KOPT-K1 (cell line): ENCODE data around the gene OSBP2.

Experiments
- H3K27ac ChIP-seq: fragments of 200-600 bp; sonication (generic); 2 replicates; pipeline ENCODE4 v1.5.1; 2016; ENCODE audit warnings: antibody characterized with exemption, mild to moderate bottlenecking, low read depth, low read length; ENCODE audit not compliant: poor library complexity, severe bottlenecking
- H3K36me3 ChIP-seq: fragments of 200-600 bp; sonication (generic); 2 replicates; pipeline ENCODE4 v1.5.1; 2017; ENCODE audit warnings: antibody characterized with exemption, mild to moderate bottlenecking, low read length, moderate library complexity; ENCODE audit not compliant: insufficient read depth
- H3K9me3 ChIP-seq: fragments of 200-600 bp; sonication (generic); 2 replicates; pipeline ENCODE4 v1.5.1; 2017; ENCODE audit warnings: antibody characterized with exemption, low read length, mild to moderate bottlenecking; ENCODE audit not compliant: insufficient read depth, poor library complexity, severe bottlenecking

OSBP2 gene

GRCh38 chr22:30838111-30838510, 143.4 kb downstream of the OSBP2 start:
- Histone ChIP-seq H3K36me3 (no peaks in the 10 kb centered on the region), H3K27ac (no peak overlapping the region)

GRCh38 chr22:30841273-30841672, 146.6 kb downstream of the OSBP2 start:
- no peak overlapping the region for H3K27ac ChIP-seq
- peaks cover 11% of the 10 kb centered on the region for H3K9me3 ChIP-seq
- no peaks in the 10 kb centered on the region for H3K36me3 ChIP-seq

More at GRCh38 chr22:30838111-30838510, 143.4 kb downstream of the OSBP2 start:
- H3K9me3 ChIP-seq: peaks cover 11% of the 10 kb centered on the region

DNA sequence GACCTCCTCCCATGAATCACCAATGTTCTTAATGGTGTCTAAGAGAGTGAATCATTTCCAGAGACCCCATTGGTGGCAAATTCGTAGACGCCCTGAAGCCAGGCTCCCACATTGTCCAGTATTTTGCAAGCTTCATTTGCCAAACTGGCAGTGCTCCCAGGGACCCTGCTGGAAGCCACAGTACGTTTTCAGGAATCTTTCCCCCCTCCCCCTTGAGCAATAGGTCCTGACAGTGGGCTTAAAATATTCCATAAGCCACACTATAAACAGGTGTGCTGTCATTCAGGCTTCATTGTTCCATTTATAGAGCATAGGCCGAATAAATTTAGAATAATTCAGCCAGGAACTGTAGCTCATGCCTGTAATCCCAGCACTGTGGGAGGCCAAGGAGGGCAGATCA, 148.6 kb downstream of the OSBP2 start:
- H3K27ac ChIP-seq: no peak overlapping the region
- H3K36me3 ChIP-seq: no peaks in the 10 kb centered on the region
- peaks cover 10% of the 10 kb centered on the region for H3K9me3 ChIP-seq

DNA sequence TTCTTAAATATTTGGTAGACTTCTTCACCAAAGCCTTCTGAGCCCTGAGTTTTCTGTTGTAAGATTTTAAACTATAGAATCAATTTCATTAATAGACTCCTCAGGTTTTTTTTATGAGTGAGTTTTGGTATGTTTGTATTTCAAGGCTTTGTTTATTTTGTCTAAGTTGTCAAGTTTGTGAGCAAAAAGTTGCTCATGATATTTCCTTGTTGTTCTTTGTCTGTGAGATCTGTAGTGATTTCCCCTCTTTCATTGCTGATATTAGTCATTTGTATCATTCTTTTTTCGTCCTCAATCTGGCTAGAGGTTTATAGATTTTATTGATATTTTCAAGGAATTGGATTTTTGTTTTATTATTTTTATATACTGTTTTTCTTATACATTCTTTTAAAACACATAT, 152.9 kb downstream of the OSBP2 start:
- Histone ChIP-seq H3K9me3 (peaks cover 7% of the 10 kb centered on the region), H3K27ac (no peak overlapping the region), H3K36me3 (no peaks in the 10 kb centered on the region)

DNA sequence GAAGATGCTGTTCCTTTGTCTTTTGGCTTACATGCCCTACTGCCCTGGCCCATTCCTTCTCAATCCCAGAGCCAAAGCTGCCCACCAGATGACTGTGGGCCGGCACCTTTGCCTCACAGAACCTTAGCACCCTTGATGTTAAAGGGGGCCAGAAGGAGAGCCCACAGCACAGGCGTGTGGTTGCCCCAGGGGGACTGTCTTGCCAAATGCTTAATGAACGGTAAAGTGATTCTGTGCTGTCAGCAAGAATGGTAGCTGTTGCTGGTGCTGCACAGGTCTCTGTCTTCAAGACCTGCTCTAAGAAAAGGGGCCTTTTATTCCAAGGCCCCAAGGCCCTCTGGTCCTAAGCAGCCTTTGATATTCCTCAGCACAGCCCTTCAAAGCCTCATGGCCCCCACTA, 160.6 kb downstream of the OSBP2 start:
- Histone ChIP-seq H3K36me3 (no peaks in the 10 kb centered on the region), H3K9me3 (no peaks in the 10 kb centered on the region), H3K27ac (no peak overlapping the region)

DNA sequence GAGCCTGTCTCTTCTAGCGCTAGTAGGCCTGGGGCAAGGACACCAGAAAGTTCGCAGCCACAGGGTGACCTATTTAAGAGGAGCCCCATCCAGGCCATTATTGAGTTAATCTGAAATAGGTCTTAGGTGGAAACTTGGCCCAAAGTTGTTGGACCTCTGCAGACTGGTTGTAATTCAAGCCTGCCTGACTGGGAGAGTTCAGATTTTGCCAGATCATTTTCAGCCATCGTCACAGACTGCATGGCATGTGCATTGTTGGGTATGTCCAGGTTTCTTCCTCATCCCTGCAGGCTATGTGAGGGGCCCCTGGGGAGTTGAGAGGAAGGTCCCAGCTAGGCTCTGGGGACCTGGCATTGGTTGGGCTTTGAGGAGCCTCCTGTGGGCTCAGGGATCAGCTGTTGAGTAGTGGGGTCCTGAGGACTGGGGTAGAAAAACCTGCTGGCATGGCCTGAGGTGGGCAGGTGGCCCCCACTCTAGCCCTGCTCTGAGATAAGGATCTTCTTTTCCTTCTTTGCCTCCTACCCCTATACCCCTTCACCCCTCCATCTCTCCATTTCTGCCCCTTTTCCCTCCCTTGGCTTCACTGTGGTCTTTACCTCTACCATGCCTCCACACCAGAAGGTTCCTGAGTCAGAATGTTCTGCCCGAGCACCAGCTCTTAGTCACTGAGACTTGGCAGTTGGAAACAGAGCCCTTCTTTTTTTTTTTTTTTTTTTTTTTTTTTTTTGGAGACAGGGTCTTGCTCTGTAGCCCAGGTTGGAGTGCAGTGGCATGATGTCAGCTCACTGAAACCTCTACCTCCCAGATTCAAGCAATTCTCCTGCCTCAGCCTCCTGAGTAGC, 161.2 kb downstream of the OSBP2 start:
- no peaks in the 10 kb centered on the region for H3K9me3 ChIP-seq
- no peak overlapping the region for H3K27ac ChIP-seq
- H3K36me3 ChIP-seq: no peaks in the 10 kb centered on the region

- H3K36me3 ChIP-seq: no peaks in the 10 kb centered on the region
- H3K27ac ChIP-seq: no peak overlapping the region
- H3K9me3 ChIP-seq: no peaks in the 10 kb centered on the region
These were observed 162.2 kb downstream of the OSBP2 start for GRCh38 chr22:30856741-30857502.

DNA sequence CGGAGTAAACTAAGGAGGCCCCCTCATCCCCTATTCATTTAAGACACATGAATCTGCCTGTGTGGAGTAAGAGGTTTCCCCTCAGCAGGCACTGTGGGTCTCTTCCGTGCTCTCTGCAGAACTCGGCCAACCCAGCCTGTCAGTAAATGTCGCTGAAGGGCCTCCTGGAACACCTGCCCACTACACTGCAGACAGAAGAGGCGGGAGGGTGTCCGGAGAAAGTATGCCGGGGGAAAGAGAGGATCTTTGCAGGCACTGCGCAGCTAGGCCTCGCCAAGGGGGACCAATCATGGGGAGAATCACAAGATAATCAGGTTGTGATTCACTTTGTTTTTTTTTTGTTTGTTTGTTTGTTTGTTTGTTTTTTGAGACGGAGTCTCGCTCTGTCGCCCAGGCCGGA, 163.1 kb downstream of the OSBP2 start:
- Histone ChIP-seq H3K27ac (no peak overlapping the region), H3K36me3 (no peaks in the 10 kb centered on the region), H3K9me3 (no peaks in the 10 kb centered on the region)

GRCh38 chr22:30858976-30859713, 164.5 kb downstream of the OSBP2 start:
- H3K36me3 ChIP-seq: no peaks in the 10 kb centered on the region
- H3K9me3 ChIP-seq: no peaks in the 10 kb centered on the region
- H3K27ac ChIP-seq: peak overlapping the region; percentile 71

DNA sequence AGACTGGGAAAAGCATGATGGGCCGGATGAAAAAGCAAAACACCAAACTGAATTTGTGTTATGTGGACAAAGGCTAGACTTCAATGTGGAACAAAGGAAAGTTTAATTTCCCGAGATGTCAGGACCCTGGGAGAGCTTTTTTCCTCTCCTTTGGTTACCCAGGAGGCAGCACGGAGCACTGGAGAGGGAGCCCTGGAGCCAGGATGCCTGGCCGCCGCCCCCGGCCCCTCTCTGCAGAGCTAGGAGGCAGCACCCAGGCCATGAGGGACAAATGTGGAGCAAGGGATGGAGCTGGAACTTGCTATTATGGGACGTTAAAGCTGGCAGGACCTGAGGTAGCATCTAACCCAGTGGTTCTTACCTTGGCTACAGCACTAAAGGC, 165.0 kb downstream of the OSBP2 start:
- Histone ChIP-seq H3K36me3 (no peaks in the 10 kb centered on the region), H3K9me3 (no peaks in the 10 kb centered on the region), H3K27ac (peak overlapping the region; percentile 71)

DNA sequence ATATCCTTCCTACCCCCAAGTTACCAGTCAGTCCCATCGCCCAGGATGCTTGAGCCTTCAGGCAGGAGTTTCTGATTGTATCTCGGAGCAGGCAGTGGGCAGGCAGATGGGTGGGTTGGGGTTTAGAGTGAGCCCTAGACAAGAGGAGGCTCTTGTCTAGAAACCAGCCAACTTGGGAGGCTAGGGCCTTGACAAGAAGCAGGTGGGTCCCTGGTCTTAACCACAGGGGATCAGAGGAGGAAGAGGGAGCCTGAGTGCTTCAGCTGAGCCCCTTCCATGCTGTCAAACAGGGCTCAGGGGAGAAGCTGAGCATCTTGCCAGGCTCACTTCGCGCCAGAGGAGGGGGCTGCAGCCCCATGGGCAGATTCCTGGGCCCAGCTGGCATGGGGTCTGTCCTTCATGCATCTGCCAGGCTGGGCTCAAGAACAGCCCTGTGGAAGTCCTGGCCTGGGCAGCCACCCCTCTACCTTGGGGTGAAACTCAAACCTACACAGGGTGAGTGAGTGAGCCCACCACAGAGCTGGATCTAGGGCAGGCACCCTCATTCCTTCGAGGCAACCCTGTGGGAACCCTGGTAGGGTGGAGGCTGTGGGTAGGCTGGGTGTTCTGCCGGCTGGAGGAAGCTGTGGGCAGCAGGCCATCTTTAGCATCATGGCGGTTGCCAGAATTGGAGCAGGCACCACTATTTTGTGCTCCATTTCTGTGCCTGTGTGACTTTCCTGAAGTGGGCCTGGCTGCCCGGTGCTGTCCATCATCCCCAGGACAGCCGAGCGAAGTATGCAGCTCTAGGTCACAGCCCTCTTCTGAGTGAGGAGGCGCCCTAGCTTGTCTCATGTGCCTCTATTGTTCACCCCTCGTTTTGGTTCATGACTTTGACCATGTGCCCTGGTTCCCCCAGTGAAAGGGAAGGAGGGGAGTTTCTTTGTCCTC, 165.8 kb downstream of the OSBP2 start:
- Histone ChIP-seq H3K36me3 (no peaks in the 10 kb centered on the region), H3K9me3 (no peaks in the 10 kb centered on the region), H3K27ac (peak overlapping the region; percentile 71)

DNA sequence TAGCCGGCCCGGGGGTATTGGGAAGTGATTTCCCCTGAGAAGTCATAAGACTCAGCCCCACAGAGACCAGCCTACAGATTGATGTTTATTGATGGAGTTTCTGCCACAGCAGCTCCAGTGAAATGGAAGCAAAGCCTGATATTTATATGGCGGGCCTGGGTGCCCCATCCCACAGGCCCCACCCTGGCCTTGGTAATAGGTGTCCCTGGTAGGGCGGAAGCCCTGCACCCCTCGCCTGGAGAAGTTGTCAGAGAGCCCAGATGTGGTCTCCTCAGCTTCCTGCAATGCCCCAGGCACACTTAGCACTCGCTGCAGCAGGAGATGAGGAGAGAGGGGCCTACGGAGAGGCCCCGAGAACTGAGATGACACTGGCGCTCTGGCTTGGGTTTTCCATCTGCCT, 166.5 kb downstream of the OSBP2 start:
- no peaks in the 10 kb centered on the region for H3K36me3 ChIP-seq
- no peaks in the 10 kb centered on the region for H3K9me3 ChIP-seq
- H3K27ac ChIP-seq: peak overlapping the region; percentile 71

DNA sequence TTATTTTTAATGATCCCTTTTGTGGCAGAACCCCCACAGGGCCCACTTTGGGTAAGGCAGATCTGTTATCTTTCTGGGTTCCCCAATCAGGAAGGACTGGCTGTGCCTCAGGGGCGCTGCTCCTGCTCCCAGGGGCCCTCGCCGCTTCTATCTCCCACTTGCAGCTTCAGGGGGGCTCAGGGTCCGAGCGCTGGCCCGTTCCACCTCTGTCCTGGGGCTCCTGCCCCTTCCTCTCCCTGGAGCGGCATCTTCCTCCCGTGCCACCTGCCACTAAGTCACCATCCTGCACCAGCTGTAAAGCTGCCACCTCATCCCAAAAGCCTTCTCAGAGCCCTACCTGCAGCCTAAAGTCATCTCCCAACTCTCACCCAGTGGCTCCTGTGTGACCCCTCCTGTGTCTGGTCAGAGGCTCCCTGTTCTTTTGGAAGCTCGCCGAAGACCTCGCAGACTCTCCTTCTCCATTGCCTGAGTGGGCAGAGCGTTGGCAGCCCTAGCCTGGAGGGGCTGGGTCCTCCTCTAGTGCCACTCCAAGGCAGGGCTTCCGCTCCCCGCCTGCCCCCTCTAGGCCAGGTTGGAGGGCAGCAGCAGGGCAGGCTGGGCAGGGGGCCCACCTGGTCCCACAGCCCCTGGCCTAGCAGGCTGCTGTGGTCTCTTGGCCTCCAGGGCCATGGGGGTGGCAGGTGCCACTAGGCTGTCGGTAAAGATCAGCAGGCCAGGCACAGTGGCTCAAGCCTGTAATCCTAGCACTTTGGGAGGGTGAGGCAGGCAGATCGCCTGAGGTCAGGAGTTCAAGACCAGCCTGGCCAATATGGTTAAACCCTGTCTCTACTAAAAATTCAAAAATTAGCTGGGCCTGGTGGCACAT, 167.2 kb downstream of the OSBP2 start:
- H3K9me3 ChIP-seq: no peaks in the 10 kb centered on the region
- H3K36me3 ChIP-seq: no peaks in the 10 kb centered on the region
- peak overlapping the region; percentile 71 for H3K27ac ChIP-seq
